ENCODE data around the gene NCF2. TPM values are rescaled to one million over a fixed set of nuclear protein-coding genes. Genes with fewer than 3 reads are reported as not detected.
A peak's percentile ranks its signal among the peaks of the same experiment; 100 is the strongest.

Gene NCF2
- total and polyA plus RNA-seq, 12 donors = 1.8 to 29.7 (median 4.7) TPM

GRCh38 chr1:183552891-183553290, 37.4 kb downstream of the NCF2 start:
- no peak for ATAC-seq
- intact Hi-C loops (cut with DNase I) = loop anchor here in 1 of 10 donors (10.0 kb wide), 1 partner anchor 72 kb away; no protein-coding TSS in a partner anchor
- 82 to 88% methylated on average over 6 of the region's 6 CpGs for WGBS, 2 donors

GRCh38 chr1:183552441-183552840, 37.8 kb downstream of the NCF2 start:
- peaks cover 0 to 11% (median 0%) of the 10 kb centered on the region in 9 donors for H3K4me1 ChIP-seq
- H3K36me3 ChIP-seq = peaks cover 0 to 99% (median 52%) of the 10 kb centered on the region in 9 donors
- TF ChIP-seq CTCF (IDR thresholded peaks at IDR 0.05) = no peak
- H3K27me3 ChIP-seq = no peaks in the 10 kb centered on the region
- H3K4me3 ChIP-seq = no peak overlapping the region
- 83 to 88% methylated on average over 7 of the region's 7 CpGs for WGBS, 2 donors
- peak overlapping the region in 4 of 10 donors; percentile 5 to 32 (median 14) for H3K27ac ChIP-seq
- DNase-seq (no peak), ATAC-seq (peak in 1 of 8 donors; percentile 10)
- intact Hi-C loops (cut with DNase I) = loop anchor here in 1 of 10 donors (10.0 kb wide), 1 partner anchor 72 kb away; no protein-coding TSS in a partner anchor
- no peaks in the 10 kb centered on the region for H3K9me3 ChIP-seq

More at GRCh38 chr1:183552891-183553290, 37.4 kb downstream of the NCF2 start:
- DNase-seq = no peak
- H3K36me3 ChIP-seq = peaks cover 0 to 99% (median 50%) of the 10 kb centered on the region in 9 donors
- H3K4me3 ChIP-seq = no peak overlapping the region
- H3K27me3 ChIP-seq = no peaks in the 10 kb centered on the region
- no peaks in the 10 kb centered on the region for H3K9me3 ChIP-seq
- H3K27ac ChIP-seq = peak overlapping the region in 2 of 10 donors; percentile 16 to 20
- H3K4me1 ChIP-seq = peaks cover 0 to 11% (median 0%) of the 10 kb centered on the region in 9 donors
- no peak for TF ChIP-seq CTCF (IDR thresholded peaks at IDR 0.05)

GRCh38 chr1:183551924-183552323, 38.3 kb downstream of the NCF2 start:
- DNase-seq (no peak), ATAC-seq (peak in 6 of 8 donors; percentile 12 to 50 (median 36))
- 59 to 67% methylated on average over 9 of the region's 9 CpGs for WGBS, 2 donors
- Histone ChIP-seq H3K4me3 (no peak overlapping the region), H3K27me3 (no peaks in the 10 kb centered on the region), H3K36me3 (peaks cover 0 to 99% (median 57%) of the 10 kb centered on the region in 9 donors), H3K4me1 (peaks cover 0 to 15% (median under 1%) of the 10 kb centered on the region in 9 donors), H3K9me3 (no peaks in the 10 kb centered on the region), H3K27ac (peak overlapping the region in 6 of 10 donors; percentile 1 to 32 (median 12))
- TF ChIP-seq CTCF (IDR thresholded peaks at IDR 0.05) = peak in 1 of 9 donors; percentile 22
- intact Hi-C loops (cut with DNase I) = loop anchor here in 1 of 10 donors (10.0 kb wide), 1 partner anchor 73 kb away; no protein-coding TSS in a partner anchor

GRCh38 chr1:183550915-183551314, 39.3 kb downstream of the NCF2 start:
- H3K27me3 ChIP-seq = no peaks in the 10 kb centered on the region
- ATAC-seq (no peak), DNase-seq (no peak)
- no peak for TF ChIP-seq CTCF (IDR thresholded peaks at IDR 0.05)
- H3K4me3 ChIP-seq = no peak overlapping the region
- H3K4me1 ChIP-seq = peaks cover 0 to 25% (median 6%) of the 10 kb centered on the region in 9 donors
- H3K9me3 ChIP-seq = no peaks in the 10 kb centered on the region
- H3K36me3 ChIP-seq = peaks cover 0 to 100% (median 59%) of the 10 kb centered on the region in 9 donors
- WGBS, 2 donors = 35 to 44% methylated on average over 3 of the region's 3 CpGs
- peak overlapping the region in 1 of 10 donors; percentile 15 for H3K27ac ChIP-seq
- intact Hi-C loops (cut with DNase I) = loop anchor here in 1 of 10 donors (10.0 kb wide), 1 partner anchor 74 kb away; no protein-coding TSS in a partner anchor
